ENCODE measurements around the gene TMEM198. TPM values are rescaled to one million over a fixed set of nuclear protein-coding genes. Genes with fewer than 3 reads are reported as not detected.

TMEM198 gene
- polyA plus RNA-seq, 10 donors, result 1.6 to 3.1 (median 2.3) TPM

GRCh38 chr2:219525533-219526232, 18.1 kb upstream of the TMEM198 start:
- no peak for DNase-seq

- DNase-seq, result no peak
Observed at GRCh38 chr2:219526320-219527075, 17.3 kb upstream of the TMEM198 start.

- no peak for DNase-seq
Observed at GRCh38 chr2:219527076-219527394, 16.8 kb upstream of the TMEM198 start.

- no peak for DNase-seq
Observed at GRCh38 chr2:219527472-219527871, 16.4 kb upstream of the TMEM198 start.

GRCh38 chr2:219530048-219530963, 13.5 kb upstream of the TMEM198 start:
- DNase-seq, result peak; percentile 78 to 92 (median 88)

GRCh38 chr2:219531639-219532377, 12.0 kb upstream of the TMEM198 start:
- DNase-seq, result no peak

GRCh38 chr2:219532378-219532649, 11.5 kb upstream of the TMEM198 start:
- no peak for DNase-seq

GRCh38 chr2:219533930-219534661, 9.7 kb upstream of the TMEM198 start:
- no peak for DNase-seq

GRCh38 chr2:219536425-219536824, 7.4 kb upstream of the TMEM198 start:
- no peak for DNase-seq

- DNase-seq, result no peak
Observed at GRCh38 chr2:219536967-219537366, 6.9 kb upstream of the TMEM198 start.

GRCh38 chr2:219537657-219538488, 6.0 kb upstream of the TMEM198 start:
- DNase-seq, result peak in 1 of 3 donors; percentile 57

GRCh38 chr2:219538504-219538951, 5.3 kb upstream of the TMEM198 start:
- peak in 1 of 3 donors; percentile 72 for DNase-seq

GRCh38 chr2:219538956-219539788, 4.7 kb upstream of the TMEM198 start:
- DNase-seq, result no peak

- no peak for DNase-seq
Observed at GRCh38 chr2:219539926-219540678, 3.7 kb upstream of the TMEM198 start.

- no peak for DNase-seq
Observed at GRCh38 chr2:219540784-219541504, 2.9 kb upstream of the TMEM198 start.

GRCh38 chr2:219541611-219542180, 2.1 kb upstream of the TMEM198 start:
- DNase-seq, result peak; percentile 56 to 90 (median 75)

- no peak for DNase-seq
Observed at GRCh38 chr2:219542931-219543595, 765 bp upstream of the TMEM198 start.

All from muscle of back (tissue), 11 donors.